GM12878 (cell line): ENCODE results near the gene EIF6. TPM values are rescaled to one million over a fixed set of nuclear protein-coding genes. Genes with fewer than 3 reads are reported as not detected.

Experiments
- ATAC-seq: fragments of 200-7000 bp; cut with Tn5 transposase; 3 replicates; pipeline ENCODE4 v1.9.1; 2020; ENCODE audit warnings: mild to moderate bottlenecking, moderate library complexity
- BruUV-seq: library from RNA; stranded (reverse); fragments of 400-500 nt; replicated peaks from 2 replicates; lab custom pipeline; 2021; lab: Mats Ljungman, UMichigan
- CTCF ChIA-PET: fragments of 300-600 bp; sonication (Branson Sonifier 250); formaldehyde crosslinking; extraction: SDS; loops from one replicate; lab custom pipeline; 2021; ENCODE audit warnings: inconsistent platforms; lab: Yijun Ruan, JAX
- POLR2A ChIA-PET: fragments of 350-600 bp; formaldehyde crosslinking; extraction: SDS; loops from one replicate; lab custom pipeline; 2021; ENCODE audit warnings: inconsistent platforms; lab: Charles Lee
- RAD21 ChIA-PET: fragments of 300-600 bp; sonication (Branson Sonifier 250); formaldehyde crosslinking; loops from one replicate; lab custom pipeline; 2023; ENCODE audit warnings: antibody characterized with exemption; ENCODE audit not compliant: unreplicated experiment; lab: Charles Lee
- SMC1A ChIA-PET: fragments of 300-600 bp; sonication (Branson Sonifier 250); formaldehyde crosslinking; loops from one replicate; lab custom pipeline; 2023; ENCODE audit not compliant: unreplicated experiment, uncharacterized antibody; lab: Charles Lee
- DNase-seq: peaks from one replicate; pipeline ENCODE4 v3.0.0-alpha.2; 2011; ENCODE audit warnings: low read depth, low spot score
- FAIRE-seq: peaks from 3 replicates; lab custom pipeline; 2011; peaks lifted over from hg19 to GRCh38; lab: Jason Lieb, UNC
- H2AFZ ChIP-seq: 2 replicates; pipeline ENCODE4 v1.6.0; 2011; ENCODE audit warnings: low read depth, low read length, control low read depth; ENCODE audit not compliant: control insufficient read depth
- H3K27ac ChIP-seq: 2 replicates; pipeline ENCODE4 v1.5.1; 2011; ENCODE audit warnings: control low read depth; ENCODE audit not compliant: control insufficient read depth, insufficient read depth
- H3K27me3 ChIP-seq, 2 experiments: replicated peaks in 1 of 2; 2 replicates each; pipeline versions ENCODE4 v1.6.0 to v1.6.1; 2011; ENCODE audit warnings: low read length in 1 of 2; ENCODE audit not compliant: control insufficient read depth in 2 of 2, insufficient read depth in 2 of 2
- H3K36me3 ChIP-seq, 2 experiments: 2 replicates each; pipeline ENCODE4 v1.5.1; 2011; ENCODE audit warnings: low read length in 1 of 2; ENCODE audit not compliant: control insufficient read depth in 2 of 2, insufficient read depth in 2 of 2
- H3K4me1 ChIP-seq: 2 replicates; pipeline ENCODE4 v1.6.1; 2011; ENCODE audit warnings: mild to moderate bottlenecking, low read length, moderate library complexity, mixed read lengths; ENCODE audit not compliant: control insufficient read depth, insufficient read depth
- H3K4me2 ChIP-seq: 2 replicates; pipeline ENCODE4 v1.6.0; 2011; ENCODE audit warnings: control low read depth; ENCODE audit not compliant: control insufficient read depth, insufficient read depth
- H3K4me3 ChIP-seq: fragments of 200-600 bp; sonication (generic); 2 replicates; pipeline ENCODE4 v1.5.1; 2016
- H3K79me2 ChIP-seq: 2 replicates; pipeline ENCODE4 v1.6.0; 2011; ENCODE audit warnings: low read length; ENCODE audit not compliant: control insufficient read depth, insufficient read depth
- H3K9ac ChIP-seq: 2 replicates; pipeline ENCODE4 v1.8.0; 2011; ENCODE audit warnings: low read length, control low read depth, mixed read lengths; ENCODE audit not compliant: control insufficient read depth, insufficient read depth
- H3K9me3 ChIP-seq: replicated peaks from 3 replicates; pipeline ENCODE4 v1.5.1; 2011; ENCODE audit warnings: mild to moderate bottlenecking, low read length; ENCODE audit not compliant: control insufficient read depth, insufficient read depth
- H4K20me1 ChIP-seq: 2 replicates; pipeline ENCODE4 v1.6.0; 2011; ENCODE audit not compliant: control insufficient read depth, insufficient read depth
- IRF4 ChIP-seq: IDR thresholded peaks from 2 replicates; pipeline ENCODE4 v1.6.1; 2011; ENCODE audit warnings: low read depth, low read length
- KDM1A ChIP-seq: fragments of 200-600 bp; sonication (generic); IDR thresholded peaks from 2 replicates; pipeline ENCODE4 v1.6.1; 2016; ENCODE audit warnings: borderline replicate concordance
- MTA2 ChIP-seq: fragments of 450-650 bp; IDR thresholded peaks from 2 replicates; pipeline ENCODE4 v1.6.1; 2016; ENCODE audit warnings: low read depth, mild to moderate bottlenecking, moderate library complexity
- NFXL1 ChIP-seq: fragments of 450-650 bp; IDR thresholded peaks from 2 replicates; pipeline ENCODE4 v1.6.1; 2017; ENCODE audit warnings: antibody characterized with exemption, mild to moderate bottlenecking, borderline replicate concordance
- POU2F2 ChIP-seq: IDR thresholded peaks from 3 replicates; pipeline ENCODE4 v1.6.1; 2011; ENCODE audit warnings: low read depth, mild to moderate bottlenecking, low read length, borderline replicate concordance
- WGBS: methylation state at CpG from one replicate; pipeline ENCODE4 v1.1.6; 2016; ENCODE audit warnings: low lambda C conversion rate; ENCODE audit not compliant: insufficient replicate concordance, insufficient coverage; ENCODE audit errors: missing lambda C conversion rate; 5-methylcytosine and 5-hydroxymethylcytosine counted together
- in situ Hi-C: fragments of 300-500 bp; cut with MboI; formaldehyde crosslinking; loops from 9 replicates; pipeline ENCODE4 v1.14.3; 2018; ENCODE audit warnings: mixed read lengths
- intact Hi-C: fragments of 100-400 bp; cut with micrococcal nuclease; formaldehyde crosslinking; loops from one replicate; pipeline ENCODE4 v1.14.2; 2022; ENCODE audit not compliant: unreplicated experiment
- polyA plus RNA-seq, 11 experiments: library from polyadenylated mRNA; depleted of rRNA in 4 of 11; unstranded in 6 of 11; stranded (reverse) in 5 of 11; fragments of >200 nt; fragmentation: Nextera tagmentation in 4 of 11; fragmentation: Illumina TruSeq in 1 of 11; extraction: Ambion mirVana in 4 of 11; extraction: Trizol in 1 of 11; gene quantifications; 1 replicate in 1 of 11; 2 replicates in 10 of 11; pipeline versions ENCODE4 v1.2.1 to v1.2.3, GENCODE V29; 2011 to 2016; ENCODE audit warnings: inconsistent platforms in 2 of 11, missing spikeins in 2 of 11, low read depth in 1 of 11
- total RNA-seq, 4 experiments: library from RNA; depleted of rRNA in 3 of 4; stranded (reverse); fragments of >200 nt in 3 of 4; fragmentation: Illumina TruSeq in 1 of 4; extraction: Trizol in 1 of 4; gene quantifications; 2 replicates each; pipeline versions ENCODE4 v1.2.1 to v1.2.3, GENCODE V29; 2013 to 2021
- TF ChIP-seq, protein P1 (sequence below): IDR thresholded peaks from 2 replicates; pipeline ENCODE4 v1.6.1; 2011; ENCODE audit warnings: low read depth, mild to moderate bottlenecking, low read length, moderate library complexity, borderline replicate concordance; ENCODE audit errors: extremely low read depth
- TF ChIP-seq, protein P2 (sequence below): IDR thresholded peaks from 2 replicates; pipeline ENCODE4 v1.6.1; 2011; ENCODE audit warnings: low read depth, low read length, improper control_type of control experiment, borderline replicate concordance
- TF ChIP-seq, protein P3 (sequence below), 3 experiments: IDR thresholded peaks in 2 of 3; conservative IDR thresholded peaks in 1 of 3; 2 replicates each; pipeline ENCODE4 v1.5.1; 2011; ENCODE audit warnings: low read depth in 3 of 3, low read length in 3 of 3, mild to moderate bottlenecking in 3 of 3, control low read depth in 2 of 3, moderate library complexity in 2 of 3, inconsistent platforms in 1 of 3, mixed read lengths in 1 of 3; ENCODE audit not compliant: control insufficient read depth in 2 of 3, insufficient read depth in 1 of 3; ENCODE audit errors: extremely low read depth in 1 of 3

Gene EIF6
- total and polyA plus RNA-seq, 10 of the 15 experiments (the other 5 are each of a cell fraction or from before 2014, with no cell fraction given), result 127 to 607 (median 197) TPM

- CTCF ChIA-PET, result interaction anchor here (0.6 to 9.6 kb wide), 7 partner anchors 9 to 396 kb away, joined by 3 to 98 read pairs (median 3); partner anchors contain the start of gene EDEM2
- ATAC-seq (no peak), FAIRE-seq (no peak), DNase-seq (no peak)
- Histone ChIP-seq H3K9ac (no peak overlapping the region), H3K27ac (no peak overlapping the region), H2AFZ (no peak overlapping the region), H3K79me2 (no peaks in the 10 kb centered on the region), H4K20me1 (no peaks in the 10 kb centered on the region), H3K4me3 (no peak overlapping the region), H3K4me1 (no peaks in the 10 kb centered on the region), H3K9me3 (no peaks in the 10 kb centered on the region), H3K4me2 (no peak overlapping the region), H3K27me3 (no peaks in the 10 kb centered on the region), H3K36me3 (peaks cover 0 to under 1% of the 10 kb centered on the region in 2 experiments; a peak in 2 of 4 replicates)
- intact Hi-C loops, result no loop called here
- TF ChIP-seq, protein P1, sequence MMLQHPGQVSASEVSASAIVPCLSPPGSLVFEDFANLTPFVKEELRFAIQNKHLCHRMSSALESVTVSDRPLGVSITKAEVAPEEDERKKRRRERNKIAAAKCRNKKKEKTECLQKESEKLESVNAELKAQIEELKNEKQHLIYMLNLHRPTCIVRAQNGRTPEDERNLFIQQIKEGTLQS, result no peak
- TF ChIP-seq KDM1A (no peak), NFXL1 (no peak), MTA2 (no peak), IRF4 (no peak), POU2F2 (no peak)
- TF ChIP-seq, protein P2, sequence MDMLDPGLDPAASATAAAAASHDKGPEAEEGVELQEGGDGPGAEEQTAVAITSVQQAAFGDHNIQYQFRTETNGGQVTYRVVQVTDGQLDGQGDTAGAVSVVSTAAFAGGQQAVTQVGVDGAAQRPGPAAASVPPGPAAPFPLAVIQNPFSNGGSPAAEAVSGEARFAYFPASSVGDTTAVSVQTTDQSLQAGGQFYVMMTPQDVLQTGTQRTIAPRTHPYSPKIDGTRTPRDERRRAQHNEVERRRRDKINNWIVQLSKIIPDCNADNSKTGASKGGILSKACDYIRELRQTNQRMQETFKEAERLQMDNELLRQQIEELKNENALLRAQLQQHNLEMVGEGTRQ, result no peak
- TF ChIP-seq, protein P3, sequence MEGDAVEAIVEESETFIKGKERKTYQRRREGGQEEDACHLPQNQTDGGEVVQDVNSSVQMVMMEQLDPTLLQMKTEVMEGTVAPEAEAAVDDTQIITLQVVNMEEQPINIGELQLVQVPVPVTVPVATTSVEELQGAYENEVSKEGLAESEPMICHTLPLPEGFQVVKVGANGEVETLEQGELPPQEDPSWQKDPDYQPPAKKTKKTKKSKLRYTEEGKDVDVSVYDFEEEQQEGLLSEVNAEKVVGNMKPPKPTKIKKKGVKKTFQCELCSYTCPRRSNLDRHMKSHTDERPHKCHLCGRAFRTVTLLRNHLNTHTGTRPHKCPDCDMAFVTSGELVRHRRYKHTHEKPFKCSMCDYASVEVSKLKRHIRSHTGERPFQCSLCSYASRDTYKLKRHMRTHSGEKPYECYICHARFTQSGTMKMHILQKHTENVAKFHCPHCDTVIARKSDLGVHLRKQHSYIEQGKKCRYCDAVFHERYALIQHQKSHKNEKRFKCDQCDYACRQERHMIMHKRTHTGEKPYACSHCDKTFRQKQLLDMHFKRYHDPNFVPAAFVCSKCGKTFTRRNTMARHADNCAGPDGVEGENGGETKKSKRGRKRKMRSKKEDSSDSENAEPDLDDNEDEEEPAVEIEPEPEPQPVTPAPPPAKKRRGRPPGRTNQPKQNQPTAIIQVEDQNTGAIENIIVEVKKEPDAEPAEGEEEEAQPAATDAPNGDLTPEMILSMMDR (IDR thresholded peaks at IDR 0.05 in 2 of 3, conservative IDR thresholded peaks at IDR 0.05 in 1 of 3; ENCODE audit: control insufficient read depth in 2 of 3, extremely low read depth in 1 of 3, insufficient read depth in 1 of 3, low read depth in 3 of 3, low read length in 3 of 3), result no peak
- in situ Hi-C loops, result loop anchor here (25.0 kb wide), 1 partner anchor 433 kb away; the partner anchor contains the start of gene NCOA6
- no TSS peak for BruUV-seq
- POLR2A ChIA-PET, result interaction anchor here (0.5 to 0.6 kb wide), 2 partner anchors 43 to 1161 kb away, joined by 4 to 5 read pairs; no protein-coding TSS in a partner anchor
- SMC1A ChIA-PET, result interaction anchor here (0.6 to 1.4 kb wide), 4 partner anchors 10 to 175 kb away, joined by 3 to 8 read pairs (median 4); no protein-coding TSS in a partner anchor
- WGBS, result 86% methylated on average over 19 of the region's 19 CpGs
- RAD21 ChIA-PET, result interaction anchor here (2.0 kb wide), 1 partner anchor 125 kb away, joined by 14 read pairs; no protein-coding TSS in a partner anchor
Measured at GRCh38 chr20:35270021-35270902, 14.3 kb downstream of the EIF6 start.
